ENCODE measurements around the gene TMEM88. TPM values are rescaled to one million over a fixed set of nuclear protein-coding genes. Genes with fewer than 3 reads are reported as not detected.

The TMEM88 gene
- polyA plus RNA-seq, 6 donors from 2014 or later, result 0.68 TPM; not detected in 5

DNA sequence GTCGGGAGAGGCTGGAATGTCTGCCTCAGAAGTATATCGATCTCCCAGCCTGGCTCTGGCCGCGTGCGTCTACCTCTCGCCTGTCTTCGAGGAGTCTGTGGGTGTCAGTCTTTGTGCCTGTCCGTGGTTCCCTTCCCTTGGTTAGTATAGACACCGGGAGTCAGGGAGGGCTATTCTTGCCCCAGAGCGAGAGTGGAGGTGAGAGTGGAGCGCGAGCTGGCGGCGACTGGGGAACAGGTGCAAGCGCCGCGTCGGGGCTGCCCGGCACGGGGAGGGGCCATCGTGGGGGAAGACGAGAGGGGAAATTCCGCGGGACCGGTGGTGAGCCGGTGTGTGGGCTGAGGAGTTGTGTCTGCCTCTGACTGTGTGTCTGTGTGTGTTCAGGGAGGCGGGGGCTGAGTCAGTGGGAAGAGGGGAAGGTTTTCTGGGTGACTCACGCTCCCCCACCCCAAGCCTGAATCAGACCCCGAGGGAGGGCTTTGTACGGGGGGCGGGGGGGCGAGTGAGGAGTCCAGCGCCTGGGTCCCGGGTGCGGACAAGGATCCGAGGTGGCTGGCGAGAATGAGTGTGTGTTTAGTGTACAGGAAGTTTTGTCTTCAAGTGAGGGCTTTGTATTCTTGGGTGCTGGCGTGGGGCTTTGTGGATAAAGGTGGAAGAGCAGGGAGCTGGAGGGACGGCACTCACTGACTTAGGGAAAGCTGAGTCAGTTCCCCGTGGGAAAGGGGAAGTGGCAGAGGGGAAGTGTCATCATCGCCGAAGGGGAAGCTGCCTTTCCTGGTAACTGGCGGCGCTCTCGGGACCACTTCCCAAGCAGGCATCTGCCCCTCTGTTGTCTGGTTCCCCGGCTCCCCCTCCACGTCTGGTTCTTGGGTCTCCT, 12.2 kb upstream of the TMEM88 start:
- Mint-ChIP-seq H3K9me3 (peaks cover 0 to 4% (median 0%) of the 10 kb centered on the region in 7 donors), H3K4me1 (peaks cover 65 to 75% (median 66%) of the 10 kb centered on the region in 3 donors), H3K27me3 (no peaks in the 10 kb centered on the region)

DNA sequence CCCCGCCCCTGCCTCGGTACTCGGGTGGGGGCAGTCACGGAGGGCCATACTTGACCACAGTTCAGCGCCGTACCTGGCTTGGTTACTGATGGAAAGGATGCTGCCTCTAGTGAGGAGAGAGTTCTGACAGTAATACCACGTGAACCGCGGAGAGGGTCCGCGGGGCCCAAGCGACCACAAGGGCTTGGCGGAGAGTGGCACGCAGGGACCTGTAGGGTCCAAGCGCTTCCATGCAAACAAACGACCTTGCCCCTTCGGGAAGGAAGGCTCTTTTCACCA, 11.7 kb upstream of the TMEM88 start:
- Mint-ChIP-seq H3K4me1 (peaks cover 62 to 72% (median 63%) of the 10 kb centered on the region in 3 donors), H3K4me3 (peak overlapping the region; percentile 85 to 100 (median 98))
- ATAC-seq (ENCODE audit: low read depth in 2 of 2), result no peak

More for the DNA sequence above, 12.2 kb upstream of the TMEM88 start:
- peak; percentile 98 for DNase-seq
- peak overlapping the region; percentile 85 to 100 (median 98) for H3K4me3 Mint-ChIP-seq
- peak overlapping the region; percentile 99 to 100 (median 100) for H3K27ac Mint-ChIP-seq
- ATAC-seq (ENCODE audit: low read depth in 2 of 2), result peak; percentile 40 to 47
- H3K36me3 Mint-ChIP-seq, result peaks cover 0 to 7% of the 10 kb centered on the region in 2 donors

DNA sequence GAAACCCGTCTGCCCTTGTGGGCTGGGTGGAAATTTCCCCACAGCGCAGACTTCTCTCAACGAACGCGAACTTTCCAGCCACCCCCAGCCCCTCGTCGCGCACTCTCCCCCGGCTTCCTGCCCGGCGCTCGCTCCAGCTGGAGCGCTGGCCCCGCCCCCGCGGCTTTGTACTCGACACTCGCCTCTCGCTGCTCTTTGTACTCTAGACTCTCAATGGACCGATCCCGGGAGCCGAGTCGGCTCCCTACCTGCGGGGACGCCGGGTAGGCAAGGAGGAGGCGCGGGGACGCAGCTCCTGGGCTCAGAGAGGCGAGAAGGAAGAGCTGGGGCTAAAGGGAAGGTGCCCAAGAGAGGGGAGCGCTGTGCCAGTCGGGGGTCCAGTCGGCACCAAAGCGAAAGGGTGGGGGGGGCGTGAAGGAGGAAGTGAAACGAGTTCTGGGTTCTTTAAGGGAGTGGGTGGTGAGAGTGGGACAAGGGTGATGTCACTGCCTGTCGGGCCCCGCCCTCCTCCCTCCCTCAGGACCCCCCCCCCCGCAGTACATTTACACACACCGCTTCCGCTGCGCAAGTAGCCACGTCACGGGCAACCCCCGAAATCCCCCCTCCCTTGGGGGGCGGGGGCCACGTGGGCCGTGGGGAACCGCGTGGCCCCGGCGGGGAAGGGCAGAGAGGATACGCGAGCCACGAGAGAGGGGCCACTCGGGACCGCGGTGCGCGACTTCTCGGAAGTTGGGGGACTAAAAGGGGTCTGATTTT, 11.2 kb upstream of the TMEM88 start:
- Mint-ChIP-seq H3K9me3 (peaks cover 0 to 4% (median 0%) of the 10 kb centered on the region in 7 donors), H3K27me3 (no peaks in the 10 kb centered on the region), H3K27ac (peak overlapping the region; percentile 99 to 100 (median 100)), H3K4me1 (peaks cover 58 to 67% (median 60%) of the 10 kb centered on the region in 3 donors), H3K4me3 (peak overlapping the region; percentile 85 to 100 (median 98)), H3K36me3 (peaks cover 0 to 7% of the 10 kb centered on the region in 2 donors)
- ATAC-seq (ENCODE audit: low read depth in 2 of 2), result peak; percentile 22 to 29
- DNase-seq, result peak; percentile 96

More for the DNA sequence above, 11.7 kb upstream of the TMEM88 start:
- H3K9me3 Mint-ChIP-seq, result peaks cover 0 to 4% (median 0%) of the 10 kb centered on the region in 7 donors
- H3K36me3 Mint-ChIP-seq, result peaks cover 0 to 7% of the 10 kb centered on the region in 2 donors
- H3K27me3 Mint-ChIP-seq, result no peaks in the 10 kb centered on the region
- DNase-seq, result no peak
- peak overlapping the region; percentile 99 to 100 (median 100) for H3K27ac Mint-ChIP-seq

DNA sequence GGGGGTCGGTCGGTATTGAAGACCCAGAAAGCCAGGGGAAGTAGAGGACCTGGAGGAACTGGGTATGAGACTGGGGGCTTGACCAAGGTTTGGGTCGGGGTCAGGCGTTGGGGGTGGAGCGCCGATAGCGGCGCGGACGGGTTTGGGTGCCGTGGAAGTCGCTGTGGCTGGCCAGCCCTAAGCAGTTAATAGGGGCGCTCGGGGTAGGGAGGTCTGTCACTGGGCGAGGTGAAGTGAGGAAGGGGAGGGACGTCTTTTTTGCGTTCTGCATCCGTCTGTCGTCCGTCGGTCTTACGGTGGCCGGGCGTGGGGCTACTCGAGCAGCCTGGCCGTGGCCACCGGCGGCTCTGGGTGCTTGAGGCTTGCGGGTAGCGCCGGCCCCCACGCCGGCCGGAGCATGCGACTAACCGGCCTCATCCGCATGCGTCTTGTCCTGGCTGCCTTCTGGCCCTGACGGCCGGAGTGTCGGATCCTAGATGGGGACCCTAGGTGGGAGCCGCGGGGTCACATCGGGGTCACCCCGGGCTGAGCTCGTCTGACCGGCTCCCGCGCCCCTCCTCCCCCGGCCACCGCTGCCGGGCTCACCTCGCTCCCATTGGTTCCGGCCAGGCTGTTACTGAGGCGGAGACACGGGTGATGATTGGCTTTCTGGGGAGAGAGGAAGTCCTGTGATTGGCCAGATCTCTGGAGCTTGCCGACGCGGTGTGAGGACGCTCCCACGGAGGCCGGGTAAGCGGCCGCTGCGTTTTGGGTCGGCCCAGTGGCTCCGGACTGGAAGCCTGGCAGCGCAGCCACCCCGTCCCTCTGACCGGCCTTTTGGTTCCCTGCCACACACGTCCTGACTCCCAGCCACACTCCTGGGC, 10.3 kb upstream of the TMEM88 start:
- peak overlapping the region; percentile 99 to 100 (median 100) for H3K27ac Mint-ChIP-seq
- H3K4me1 Mint-ChIP-seq, result peaks cover 51 to 62% (median 52%) of the 10 kb centered on the region in 3 donors
- no peaks in the 10 kb centered on the region for H3K27me3 Mint-ChIP-seq
- ATAC-seq (ENCODE audit: low read depth in 2 of 2), result peak; percentile 27 to 34
- peaks cover 0 to 7% of the 10 kb centered on the region in 2 donors for H3K36me3 Mint-ChIP-seq
- H3K9me3 Mint-ChIP-seq, result peaks cover 0 to 4% (median 0%) of the 10 kb centered on the region in 7 donors
- H3K4me3 Mint-ChIP-seq, result peak overlapping the region; percentile 85 to 100 (median 98)
- DNase-seq, result peak; percentile 91

DNA sequence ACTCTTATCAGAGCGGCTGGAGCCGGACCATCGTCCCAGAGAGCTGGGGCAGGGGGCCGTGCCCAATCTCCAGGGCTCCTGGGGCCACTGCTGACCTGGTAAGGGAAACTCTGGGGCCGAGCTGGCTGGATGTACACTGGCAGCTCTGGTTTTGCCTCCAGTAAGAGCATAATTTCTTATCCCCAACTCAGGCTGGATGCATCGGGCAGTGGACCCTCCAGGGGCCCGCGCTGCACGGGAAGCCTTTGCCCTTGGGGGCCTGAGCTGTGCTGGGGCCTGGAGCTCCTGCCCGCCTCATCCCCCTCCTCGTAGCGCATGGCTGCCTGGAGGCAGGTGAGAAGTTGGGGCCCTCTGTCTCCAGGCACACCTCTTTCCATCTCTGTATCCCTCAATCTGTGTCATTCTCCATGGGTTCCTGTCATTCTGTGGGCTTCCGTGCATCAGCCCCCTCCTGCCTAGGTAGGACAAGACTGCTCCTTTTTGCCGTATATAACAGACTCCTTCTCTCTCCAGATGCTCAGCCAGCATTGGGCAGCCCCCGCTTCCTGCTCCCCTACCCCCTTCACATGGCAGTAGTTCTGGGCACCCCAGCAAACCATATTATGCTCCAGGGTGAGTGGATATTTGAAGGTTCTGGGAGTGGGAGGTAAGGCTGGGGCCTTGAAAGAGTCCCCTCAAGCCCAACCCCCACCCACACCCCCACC, 9.4 kb upstream of the TMEM88 start:
- peaks cover 0 to 7% of the 10 kb centered on the region in 2 donors for H3K36me3 Mint-ChIP-seq
- no peaks in the 10 kb centered on the region for H3K27me3 Mint-ChIP-seq
- peak overlapping the region; percentile 99 to 100 (median 100) for H3K27ac Mint-ChIP-seq
- H3K4me3 Mint-ChIP-seq, result peak overlapping the region; percentile 85 to 100 (median 98)
- peaks cover 0 to 4% (median 0%) of the 10 kb centered on the region in 7 donors for H3K9me3 Mint-ChIP-seq
- DNase-seq (no peak), ATAC-seq (ENCODE audit: low read depth in 2 of 2) (no peak)
- H3K4me1 Mint-ChIP-seq, result peaks cover 42 to 58% (median 43%) of the 10 kb centered on the region in 3 donors

DNA sequence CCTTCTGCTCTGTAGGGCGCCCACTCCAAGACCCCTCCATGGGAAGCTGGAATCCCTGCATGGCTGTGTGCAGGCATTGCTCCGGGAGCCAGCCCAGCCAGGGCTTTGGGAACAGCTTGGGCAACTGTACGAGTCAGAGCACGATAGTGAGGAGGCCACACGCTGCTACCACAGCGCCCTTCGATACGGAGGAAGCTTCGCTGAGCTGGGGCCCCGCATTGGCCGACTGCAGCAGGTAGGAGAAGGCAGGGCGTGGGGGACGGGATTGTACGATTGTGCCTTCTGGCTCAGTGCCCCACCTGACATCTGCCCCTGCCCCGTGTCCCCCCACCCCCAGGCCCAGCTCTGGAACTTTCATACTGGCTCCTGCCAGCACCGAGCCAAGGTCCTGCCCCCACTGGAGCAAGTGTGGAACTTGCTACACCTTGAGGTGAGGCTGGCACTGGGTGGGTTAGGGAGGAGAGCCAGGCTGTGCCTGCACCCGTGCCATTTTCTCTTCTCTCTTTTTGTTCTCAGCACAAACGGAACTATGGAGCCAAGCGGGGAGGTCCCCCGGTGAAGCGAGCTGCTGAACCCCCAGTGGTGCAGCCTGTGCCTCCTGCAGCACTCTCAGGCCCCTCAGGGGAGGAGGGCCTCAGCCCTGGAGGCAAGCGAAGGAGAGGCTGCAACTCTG, 8.7 kb upstream of the TMEM88 start:
- peak overlapping the region in 5 of 6 donors; percentile 60 to 99 (median 85) for H3K27ac Mint-ChIP-seq
- peaks cover 42 to 51% (median 43%) of the 10 kb centered on the region in 3 donors for H3K4me1 Mint-ChIP-seq
- ATAC-seq (ENCODE audit: low read depth in 2 of 2) (no peak), DNase-seq (no peak)
- peak overlapping the region in 7 of 8 donors; percentile 42 to 94 (median 60) for H3K4me3 Mint-ChIP-seq
- no peaks in the 10 kb centered on the region for H3K27me3 Mint-ChIP-seq
- peaks cover 0 to 4% (median 0%) of the 10 kb centered on the region in 7 donors for H3K9me3 Mint-ChIP-seq
- H3K36me3 Mint-ChIP-seq, result peaks cover 0 to 7% of the 10 kb centered on the region in 2 donors

DNA sequence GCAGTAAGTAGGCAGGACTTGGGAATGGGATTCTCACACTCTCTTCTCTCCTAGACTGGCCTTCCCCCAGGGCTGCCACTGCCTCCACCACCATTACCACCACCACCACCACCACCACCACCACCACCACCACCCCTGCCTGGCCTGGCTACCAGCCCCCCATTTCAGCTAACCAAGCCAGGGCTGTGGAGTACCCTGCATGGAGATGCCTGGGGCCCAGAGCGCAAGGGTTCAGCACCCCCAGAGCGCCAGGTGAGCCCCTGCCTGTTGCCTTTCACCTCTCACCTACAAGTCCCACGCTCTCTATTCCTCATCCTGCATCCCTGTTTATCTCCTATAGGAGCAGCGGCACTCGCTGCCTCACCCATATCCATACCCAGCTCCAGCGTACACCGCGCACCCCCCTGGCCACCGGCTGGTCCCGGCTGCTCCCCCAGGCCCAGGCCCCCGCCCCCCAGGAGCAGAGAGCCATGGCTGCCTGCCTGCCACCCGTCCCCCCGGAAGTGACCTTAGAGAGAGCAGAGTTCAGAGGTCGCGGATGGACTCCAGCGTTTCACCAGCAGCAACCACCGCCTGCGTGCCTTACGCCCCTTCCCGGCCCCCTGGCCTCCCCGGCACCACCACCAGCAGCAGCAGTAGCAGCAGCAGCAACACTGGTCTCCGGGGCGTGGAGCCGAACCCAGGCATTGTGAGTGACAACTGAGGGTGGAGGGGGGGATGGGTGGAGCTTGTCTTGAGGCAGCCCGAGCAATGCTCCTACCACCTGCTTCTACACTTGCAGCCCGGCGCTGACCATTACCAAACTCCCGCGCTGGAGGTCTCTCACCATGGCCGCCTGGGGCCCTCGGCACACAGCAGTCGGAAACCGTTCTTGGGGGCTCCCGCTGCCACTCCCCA, 7.9 kb upstream of the TMEM88 start:
- no peaks in the 10 kb centered on the region for H3K27me3 Mint-ChIP-seq
- DNase-seq (no peak), ATAC-seq (ENCODE audit: low read depth in 2 of 2) (no peak)
- peaks cover 0 to 7% of the 10 kb centered on the region in 2 donors for H3K36me3 Mint-ChIP-seq
- peaks cover 0 to under 1% (median 0%) of the 10 kb centered on the region in 7 donors for H3K9me3 Mint-ChIP-seq
- peak overlapping the region in 7 of 8 donors; percentile 5 to 94 (median 56) for H3K4me3 Mint-ChIP-seq
- H3K4me1 Mint-ChIP-seq, result peaks cover 44 to 50% (median 45%) of the 10 kb centered on the region in 3 donors
- H3K27ac Mint-ChIP-seq, result peak overlapping the region in 4 of 6 donors; percentile 66 to 99 (median 81)

DNA sequence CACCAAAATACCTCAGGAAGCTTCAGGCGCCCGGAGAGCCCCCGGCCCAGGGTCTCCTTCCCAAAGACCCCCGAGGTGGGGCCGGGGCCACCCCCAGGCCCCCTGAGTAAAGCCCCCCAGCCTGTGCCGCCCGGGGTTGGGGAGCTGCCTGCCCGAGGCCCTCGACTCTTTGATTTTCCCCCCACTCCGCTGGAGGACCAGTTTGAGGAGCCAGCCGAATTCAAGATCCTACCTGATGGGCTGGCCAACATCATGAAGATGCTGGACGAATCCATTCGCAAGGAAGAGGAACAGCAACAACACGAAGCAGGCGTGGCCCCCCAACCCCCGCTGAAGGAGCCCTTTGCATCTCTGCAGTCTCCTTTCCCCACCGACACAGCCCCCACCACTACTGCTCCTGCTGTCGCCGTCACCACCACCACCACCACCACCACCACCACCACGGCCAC, 6.7 kb upstream of the TMEM88 start:
- ATAC-seq (ENCODE audit: low read depth in 2 of 2), result no peak
- H3K4me3 Mint-ChIP-seq, result peak overlapping the region in 1 of 8 donors; percentile 58
- DNase-seq, result no peak
- H3K27me3 Mint-ChIP-seq, result no peaks in the 10 kb centered on the region
- peaks cover 37 to 42% (median 39%) of the 10 kb centered on the region in 3 donors for H3K4me1 Mint-ChIP-seq
- peaks cover 0 to 7% of the 10 kb centered on the region in 2 donors for H3K36me3 Mint-ChIP-seq
- H3K27ac Mint-ChIP-seq, result peak overlapping the region in 5 of 6 donors; percentile 47 to 93 (median 81)
- no peaks in the 10 kb centered on the region for H3K9me3 Mint-ChIP-seq

DNA sequence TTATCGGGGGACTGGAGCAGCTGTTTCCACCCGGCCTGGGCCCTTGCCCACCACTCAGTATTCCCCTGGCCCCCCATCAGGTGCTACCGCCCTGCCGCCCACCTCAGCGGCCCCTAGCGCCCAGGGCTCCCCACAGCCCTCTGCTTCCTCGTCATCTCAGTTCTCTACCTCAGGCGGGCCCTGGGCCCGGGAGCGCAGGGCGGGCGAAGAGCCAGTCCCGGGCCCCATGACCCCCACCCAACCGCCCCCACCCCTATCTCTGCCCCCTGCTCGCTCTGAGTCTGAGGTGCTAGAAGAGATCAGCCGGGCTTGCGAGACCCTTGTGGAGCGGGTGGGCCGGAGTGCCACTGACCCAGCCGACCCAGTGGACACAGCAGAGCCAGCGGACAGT, 6.1 kb upstream of the TMEM88 start:
- no peak for DNase-seq
- H3K9me3 Mint-ChIP-seq, result no peaks in the 10 kb centered on the region
- ATAC-seq (ENCODE audit: low read depth in 2 of 2), result no peak
- H3K36me3 Mint-ChIP-seq, result peaks cover 0 to 7% of the 10 kb centered on the region in 2 donors
- peak overlapping the region in 2 of 6 donors; percentile 4 to 88 for H3K27ac Mint-ChIP-seq
- H3K4me1 Mint-ChIP-seq, result peaks cover 32 to 36% (median 35%) of the 10 kb centered on the region in 3 donors
- H3K4me3 Mint-ChIP-seq, result peak overlapping the region in 1 of 8 donors; percentile 85
- no peaks in the 10 kb centered on the region for H3K27me3 Mint-ChIP-seq

DNA sequence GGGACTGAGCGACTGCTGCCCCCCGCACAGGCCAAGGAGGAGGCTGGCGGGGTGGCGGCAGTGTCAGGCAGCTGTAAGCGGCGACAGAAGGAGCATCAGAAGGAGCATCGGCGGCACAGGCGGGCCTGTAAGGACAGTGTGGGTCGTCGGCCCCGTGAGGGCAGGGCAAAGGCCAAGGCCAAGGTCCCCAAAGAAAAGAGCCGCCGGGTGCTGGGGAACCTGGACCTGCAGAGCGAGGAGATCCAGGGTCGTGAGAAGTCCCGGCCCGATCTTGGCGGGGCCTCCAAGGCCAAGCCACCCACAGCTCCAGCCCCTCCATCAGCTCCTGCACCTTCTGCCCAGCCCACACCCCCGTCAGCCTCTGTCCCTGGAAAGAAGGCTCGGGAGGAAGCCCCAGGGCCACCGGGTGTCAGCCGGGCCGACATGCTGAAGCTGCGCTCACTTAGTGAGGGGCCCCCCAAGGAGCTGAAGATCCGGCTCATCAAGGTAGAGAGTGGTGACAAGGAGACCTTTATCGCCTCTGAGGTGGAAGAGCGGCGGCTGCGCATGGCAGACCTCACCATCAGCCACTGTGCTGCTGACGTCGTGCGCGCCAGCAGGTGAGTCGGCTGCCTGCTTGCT, 5.6 kb upstream of the TMEM88 start:
- Mint-ChIP-seq H3K9me3 (no peaks in the 10 kb centered on the region), H3K4me3 (peak overlapping the region in 2 of 8 donors; percentile 25 to 85), H3K36me3 (peaks cover 0 to 7% of the 10 kb centered on the region in 2 donors), H3K27ac (peak overlapping the region in 3 of 6 donors; percentile 59 to 92 (median 88)), H3K4me1 (peaks cover 27 to 32% (median 31%) of the 10 kb centered on the region in 3 donors), H3K27me3 (no peaks in the 10 kb centered on the region)
- ATAC-seq (ENCODE audit: low read depth in 2 of 2) (no peak), DNase-seq (no peak)

Data from naive B cell (primary cell).